Measurements from ENCODE around the gene SLC36A1.

The SLC36A1 gene

DNA sequence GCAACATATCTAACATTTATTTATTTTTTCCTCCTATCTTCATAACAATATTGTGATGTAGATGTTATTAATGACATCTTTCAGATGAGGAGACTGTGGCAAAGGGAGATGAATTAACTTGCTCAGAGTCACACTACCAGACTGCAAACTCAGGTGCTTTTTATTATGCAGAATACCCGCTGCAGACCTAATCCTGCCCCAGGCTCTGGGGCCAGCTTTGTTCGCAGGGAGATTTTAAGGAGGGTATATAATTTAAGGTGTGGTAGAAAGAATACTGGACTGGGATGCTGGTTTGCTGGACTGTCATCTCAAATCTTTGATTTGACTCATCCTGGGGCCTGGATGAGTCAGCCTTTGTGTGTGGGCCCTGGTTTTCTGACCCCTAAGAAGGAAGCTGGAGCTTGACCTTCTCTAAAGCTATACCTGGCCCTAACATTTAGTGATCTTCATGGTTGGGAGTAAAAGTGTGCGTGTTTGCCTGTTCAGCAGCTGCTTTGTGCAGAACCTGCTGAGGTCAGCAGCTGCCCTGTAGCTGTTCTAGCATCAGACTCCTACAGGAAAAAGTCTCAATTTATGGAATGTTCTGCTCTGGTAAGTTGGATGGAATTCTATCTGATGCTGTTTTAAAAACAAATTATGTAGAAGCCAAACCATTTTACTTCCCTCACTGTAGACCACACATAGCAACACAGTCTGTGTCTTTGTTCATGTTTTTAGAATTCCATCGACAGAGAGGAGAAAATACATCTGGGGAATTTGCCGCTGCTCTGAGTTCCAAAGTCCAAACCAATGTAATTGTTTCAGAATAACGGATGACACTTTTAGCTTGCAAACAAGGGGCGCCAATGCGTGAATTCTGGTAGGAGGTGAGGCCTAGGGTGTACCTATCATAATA, 4.5 kb downstream of the SLC36A1 start:
- no peak for DNase-seq (ENCODE audit: low read depth)

DNA sequence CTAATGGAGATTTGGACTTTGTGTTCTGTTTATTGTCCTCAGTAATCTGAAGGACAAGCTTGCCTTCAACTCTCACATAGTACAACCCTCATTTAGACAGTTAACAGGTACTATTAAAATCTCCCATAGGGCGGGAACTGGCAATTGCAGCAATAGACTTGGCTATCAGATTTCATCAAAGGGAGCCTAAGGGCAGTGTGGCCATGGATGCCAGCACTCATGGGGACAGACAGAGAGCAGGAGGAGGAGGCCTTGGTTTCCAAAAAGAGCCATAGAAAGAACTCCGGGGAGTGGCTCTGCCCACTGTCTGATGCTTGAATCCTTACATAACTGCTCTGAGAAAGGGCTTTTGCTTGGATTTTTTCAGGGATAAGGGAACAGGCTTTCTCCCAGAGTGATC, 6.8 kb downstream of the SLC36A1 start:
- DNase-seq (ENCODE audit: low read depth): no peak

DNA sequence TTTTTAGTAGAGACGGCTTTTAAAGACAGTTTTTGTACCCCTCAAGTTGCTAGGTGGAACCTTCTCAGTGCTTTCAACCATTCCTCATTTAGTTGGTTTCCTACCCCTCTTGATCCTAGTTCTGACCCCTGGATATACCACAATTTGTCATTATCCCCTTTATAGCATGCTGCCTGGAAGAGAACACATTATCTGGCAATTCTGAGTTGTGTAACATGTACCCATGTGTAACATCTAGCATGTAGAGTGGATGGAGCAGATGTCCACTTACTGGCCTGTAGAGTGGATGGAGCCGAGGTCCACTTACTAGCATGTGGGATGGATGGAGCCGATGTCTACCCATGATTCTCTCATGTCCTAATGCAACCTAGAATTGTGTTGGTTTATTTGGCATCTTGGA, 7.5 kb downstream of the SLC36A1 start:
- no peak for DNase-seq (ENCODE audit: low read depth)

DNA sequence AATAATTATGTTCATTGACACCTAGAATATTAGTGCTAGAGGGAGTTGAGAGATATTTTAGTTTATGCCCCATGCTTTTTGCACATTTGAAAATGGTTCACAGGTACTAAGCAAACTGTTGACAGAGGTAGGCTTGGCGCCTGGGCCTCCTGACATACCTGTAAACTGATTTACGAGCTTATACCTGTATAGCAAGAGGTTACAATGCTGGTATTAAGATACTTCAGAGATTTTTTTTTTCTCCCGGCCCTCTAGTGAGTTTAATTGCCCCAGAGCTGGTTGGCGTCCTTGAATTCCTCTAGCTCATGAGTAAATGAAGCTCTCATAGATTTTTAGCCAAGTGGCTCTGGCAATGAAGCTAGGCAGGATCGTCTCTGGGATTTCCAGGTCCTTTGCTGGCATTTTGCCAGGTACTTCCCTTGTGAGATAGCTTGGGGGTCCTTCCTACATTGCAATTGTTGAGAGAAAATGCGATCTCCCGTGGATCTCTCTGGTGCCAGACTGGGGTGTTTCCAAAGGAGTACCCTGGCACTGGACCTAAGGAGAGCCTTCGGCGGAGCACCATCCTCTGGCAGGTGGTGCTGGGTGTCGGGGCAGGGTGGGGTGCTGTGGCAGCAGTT, 9.0 kb downstream of the SLC36A1 start:
- DNase-seq (ENCODE audit: low read depth): no peak

DNA sequence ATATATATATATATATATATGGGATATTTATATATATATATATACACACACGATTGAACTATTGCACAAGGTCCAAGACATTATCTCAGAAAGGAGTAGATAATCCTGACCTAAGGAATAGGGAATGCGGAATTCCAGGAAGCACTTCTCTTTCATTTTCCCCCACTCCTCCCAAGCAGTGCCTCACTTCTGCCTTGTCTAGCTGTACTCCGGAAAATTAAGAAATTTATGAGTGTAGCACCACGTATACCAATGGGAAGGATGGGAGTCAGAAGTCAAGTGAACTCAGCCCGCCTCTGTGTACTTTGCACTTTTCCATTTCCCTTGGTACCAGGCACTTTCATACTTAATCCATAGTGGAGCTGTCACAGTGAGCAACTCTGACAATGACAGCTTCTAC, 10.9 kb downstream of the SLC36A1 start:
- no peak for DNase-seq (ENCODE audit: low read depth)

DNA sequence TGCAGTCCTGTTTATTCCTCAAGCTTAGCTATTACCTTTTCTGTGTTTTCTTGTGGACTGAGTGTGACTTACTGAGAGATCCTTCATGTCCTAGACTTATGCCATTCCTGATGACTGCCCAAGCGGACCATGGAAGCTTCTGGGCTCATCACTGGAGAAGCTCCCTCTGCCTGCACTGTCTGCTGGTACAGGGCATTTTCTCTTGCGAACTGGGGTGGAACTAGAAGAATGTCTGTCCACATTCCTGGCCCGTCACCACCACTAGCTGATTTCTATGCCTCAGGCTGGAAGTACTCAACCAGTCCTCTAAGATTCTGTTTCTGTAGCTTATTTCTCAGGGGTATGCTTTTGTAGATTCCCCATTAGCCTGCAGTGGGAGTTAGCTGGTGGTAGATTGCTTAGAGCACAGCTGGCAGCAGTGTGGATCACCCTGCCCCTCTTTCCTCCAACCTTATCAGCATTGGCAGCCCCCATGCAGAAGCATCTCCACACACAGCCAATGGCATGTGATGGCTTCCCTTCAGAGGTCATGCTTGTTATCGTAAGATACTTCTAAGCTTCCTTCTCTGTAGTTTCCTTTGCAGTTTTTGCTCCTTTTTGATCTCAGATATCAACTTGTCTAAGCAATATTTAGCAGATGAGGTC, 12.4 kb downstream of the SLC36A1 start:
- DNase-seq (ENCODE audit: low read depth): no peak

DNA sequence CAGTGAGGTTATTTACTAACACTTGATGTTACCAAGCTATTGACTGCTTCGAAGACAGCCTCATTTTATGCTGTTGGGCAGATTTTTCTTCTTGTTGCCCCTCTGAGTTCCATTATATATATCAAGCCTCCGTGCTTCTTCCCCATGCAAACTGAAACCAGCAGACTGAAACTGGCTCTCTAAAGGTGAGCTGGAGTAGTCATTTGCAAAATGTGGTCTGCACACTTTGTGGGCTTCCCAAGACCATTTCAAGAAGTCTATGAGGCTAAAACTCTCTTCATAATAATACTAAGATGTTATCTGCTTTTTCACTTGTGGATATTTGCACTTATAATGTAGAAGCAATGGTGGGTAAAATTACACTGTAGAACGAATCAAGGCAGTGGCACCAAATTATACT, 13.9 kb downstream of the SLC36A1 start:
- no peak for DNase-seq (ENCODE audit: low read depth)

DNA sequence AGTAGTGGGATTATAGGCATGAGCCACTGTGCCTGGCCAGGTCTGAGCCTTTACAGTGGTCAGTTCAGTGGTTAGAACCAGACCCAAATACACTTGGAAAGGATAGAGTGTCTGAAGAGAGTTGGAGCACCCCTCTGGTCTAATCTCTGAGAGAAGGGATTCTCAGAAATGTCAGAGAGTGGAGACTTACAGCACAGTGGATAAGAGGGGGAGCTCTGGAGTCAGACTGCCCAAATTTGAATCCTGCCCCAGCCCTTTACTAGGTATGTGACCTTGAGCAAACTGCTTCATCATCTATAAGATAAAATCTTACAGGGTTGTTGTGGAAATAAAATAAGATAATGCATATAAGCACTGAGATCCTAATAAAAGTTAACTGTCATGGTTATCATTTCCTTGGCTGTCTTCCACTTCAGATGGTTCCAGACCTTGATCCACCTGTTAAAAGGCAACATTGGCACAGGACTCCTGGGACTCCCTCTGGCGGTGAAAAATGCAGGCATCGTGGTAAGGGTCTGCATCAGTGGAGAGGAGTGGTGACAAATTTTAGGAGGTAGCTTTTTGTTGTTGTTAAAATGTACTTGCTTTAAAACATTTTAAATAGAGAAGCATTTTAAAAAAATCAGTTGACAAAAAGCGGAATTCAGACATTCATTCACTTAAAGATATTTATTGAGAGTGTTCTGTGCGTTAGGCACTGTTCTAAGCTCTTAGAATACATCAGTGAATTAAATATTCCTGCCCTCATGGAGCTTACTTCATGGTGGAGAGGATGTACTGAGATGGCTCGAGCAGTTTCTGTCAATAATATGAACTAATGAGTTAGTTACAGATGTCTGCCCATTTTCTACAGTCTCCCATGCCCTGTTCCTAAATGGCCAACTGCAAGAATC, 16.0 kb downstream of the SLC36A1 start:
- no peak for DNase-seq (ENCODE audit: low read depth)

DNA sequence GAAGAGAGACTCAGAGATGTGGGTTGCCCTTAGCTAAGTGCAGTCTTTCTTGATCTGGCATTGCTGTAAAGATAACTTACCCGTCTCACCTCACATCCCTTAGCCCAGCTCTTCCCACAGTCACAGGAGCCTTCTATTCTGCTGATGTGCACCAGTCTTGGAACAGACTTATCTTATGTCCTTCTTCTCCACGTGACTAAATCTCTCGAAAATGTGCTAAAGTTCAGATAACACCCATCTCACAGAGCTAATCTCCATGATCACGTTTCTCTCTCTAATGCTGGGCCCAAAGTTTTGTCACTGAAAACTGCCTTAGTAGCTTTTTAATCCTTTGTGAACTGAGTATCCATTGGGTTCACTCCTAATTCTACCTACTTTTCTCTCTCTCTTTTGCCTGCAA, 16.7 kb downstream of the SLC36A1 start:
- no peak for DNase-seq (ENCODE audit: low read depth)

DNA sequence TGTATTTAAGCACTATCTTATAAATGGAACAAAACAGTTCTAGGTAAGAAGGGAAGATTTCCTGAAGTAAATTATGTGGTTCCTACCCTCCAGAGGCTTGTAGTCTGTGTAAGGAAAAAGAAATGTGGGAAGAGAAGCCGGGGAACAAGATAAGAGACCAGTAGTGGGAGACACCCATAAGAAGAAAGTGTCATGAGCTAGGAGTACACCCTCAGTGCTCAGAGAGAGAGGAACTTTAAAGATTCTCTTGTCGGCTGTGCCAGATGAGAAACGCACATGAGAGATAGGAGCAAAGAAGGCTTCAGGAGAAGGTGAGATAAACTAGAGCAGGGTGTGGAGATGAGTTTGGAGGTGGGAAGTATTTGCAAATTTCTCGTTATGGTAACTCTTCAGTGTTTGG, 18.1 kb downstream of the SLC36A1 start:
- DNase-seq (ENCODE audit: low read depth): no peak

DNA sequence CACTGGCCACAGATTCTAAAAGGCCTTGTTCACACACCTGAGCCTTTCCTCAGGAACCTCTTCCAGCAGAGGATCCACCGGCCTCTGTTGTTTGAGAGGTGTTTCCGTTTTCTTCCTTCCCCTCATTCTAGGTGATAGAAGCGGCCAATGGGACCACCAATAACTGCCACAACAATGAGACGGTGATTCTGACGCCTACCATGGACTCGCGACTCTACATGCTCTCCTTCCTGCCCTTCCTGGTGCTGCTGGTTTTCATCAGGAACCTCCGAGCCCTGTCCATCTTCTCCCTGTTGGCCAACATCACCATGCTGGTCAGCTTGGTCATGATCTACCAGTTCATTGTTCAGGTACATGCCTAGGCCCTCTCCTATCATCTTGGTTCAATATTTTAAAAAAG, 20.2 kb downstream of the SLC36A1 start:
- no peak for DNase-seq (ENCODE audit: low read depth)

DNA sequence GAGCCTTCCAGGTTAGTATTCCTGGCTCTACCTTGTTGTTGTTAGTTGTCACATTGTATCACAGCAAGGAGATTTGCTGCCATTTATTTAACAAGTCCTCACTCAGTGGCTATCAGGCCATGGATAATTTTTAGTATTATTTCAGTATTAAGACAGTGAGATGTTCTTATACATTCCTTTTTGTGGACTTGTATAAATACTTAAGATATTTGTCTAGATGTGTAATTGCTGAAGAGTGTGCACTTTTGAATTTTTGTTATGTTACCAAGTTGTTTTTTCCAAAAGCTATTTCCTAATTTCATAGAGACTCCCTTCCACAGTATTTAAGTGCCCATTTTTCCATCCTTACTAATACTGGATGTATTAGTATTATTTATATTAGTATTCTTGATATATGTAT, 22.0 kb downstream of the SLC36A1 start:
- DNase-seq (ENCODE audit: low read depth): no peak

DNA sequence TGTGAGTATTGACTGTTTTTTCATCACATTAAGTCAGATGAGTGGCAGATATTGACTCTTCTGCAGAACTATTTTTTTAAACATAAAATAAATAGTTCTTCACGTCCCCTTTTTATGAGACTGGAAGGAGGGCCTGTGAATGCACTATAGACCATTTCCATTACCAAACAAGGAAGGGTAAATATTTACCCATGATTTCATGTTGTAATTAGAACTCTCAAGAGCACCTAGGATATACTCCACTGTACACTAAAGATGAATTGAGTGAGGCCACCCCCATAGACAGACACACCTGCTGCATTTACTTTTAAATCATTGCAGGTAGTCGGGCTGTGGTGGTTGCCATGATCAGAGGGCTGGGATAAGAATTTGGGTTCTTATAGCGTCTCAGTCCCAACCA, 22.6 kb downstream of the SLC36A1 start:
- DNase-seq (ENCODE audit: low read depth): no peak

DNA sequence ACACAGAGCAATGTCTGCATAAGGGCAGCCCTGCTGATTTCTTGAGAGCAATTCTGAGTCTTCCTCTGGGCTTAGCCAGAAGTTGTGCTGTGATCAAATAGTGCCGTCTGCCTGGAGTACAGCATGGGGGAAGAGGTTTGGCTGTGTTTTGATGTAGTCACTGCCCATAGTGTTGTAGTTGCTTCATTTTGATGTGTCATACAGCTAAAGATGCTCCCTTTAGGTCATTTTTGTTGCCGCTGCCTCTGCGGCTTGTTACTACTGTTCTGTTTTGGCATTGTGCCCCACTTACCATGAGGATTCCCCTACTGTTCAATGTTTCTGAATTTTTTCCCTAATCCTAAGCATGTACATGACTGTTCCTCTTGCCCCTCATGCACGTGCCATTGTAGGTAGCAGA, 23.0 kb downstream of the SLC36A1 start:
- no peak for DNase-seq (ENCODE audit: low read depth)

DNA sequence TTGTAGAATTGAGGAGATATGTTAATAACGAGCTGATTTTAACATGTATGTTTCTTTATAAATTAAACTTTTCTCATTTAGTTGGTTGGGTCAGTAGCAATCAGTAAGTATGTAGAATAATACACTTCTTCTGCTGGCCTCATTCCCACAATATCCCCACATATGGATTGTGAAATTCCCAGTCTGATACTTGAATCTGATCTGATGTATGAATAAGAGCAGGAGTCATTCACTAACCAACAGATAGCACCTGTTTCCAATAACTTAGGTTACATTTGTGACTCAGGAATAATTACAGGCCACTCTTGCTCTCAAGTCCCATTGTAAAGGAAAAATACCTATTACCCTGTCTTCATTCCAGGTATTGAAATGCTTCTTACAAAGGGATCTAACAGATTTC, 23.9 kb downstream of the SLC36A1 start:
- DNase-seq (ENCODE audit: low read depth): no peak

DNA sequence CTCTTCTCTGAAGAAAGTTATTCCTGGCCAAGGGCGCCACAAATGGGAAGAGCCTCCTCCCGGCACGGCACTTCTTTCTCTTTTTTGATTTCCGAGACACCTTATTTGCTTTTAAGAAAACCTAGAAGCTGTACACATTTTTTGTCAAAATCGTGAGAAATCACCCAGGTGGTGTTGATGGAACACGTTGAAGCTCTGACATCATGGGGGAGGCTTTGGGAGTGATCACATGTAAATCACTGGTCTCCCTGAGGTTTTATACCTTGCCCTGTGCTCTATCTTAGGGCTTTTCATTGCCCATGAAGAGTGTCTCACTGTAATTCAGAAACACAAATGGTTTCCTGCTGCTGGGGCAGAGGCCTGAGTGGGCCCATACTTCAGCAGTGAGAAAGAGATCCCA, 27.4 kb downstream of the SLC36A1 start:
- no peak for DNase-seq (ENCODE audit: low read depth)

DNA sequence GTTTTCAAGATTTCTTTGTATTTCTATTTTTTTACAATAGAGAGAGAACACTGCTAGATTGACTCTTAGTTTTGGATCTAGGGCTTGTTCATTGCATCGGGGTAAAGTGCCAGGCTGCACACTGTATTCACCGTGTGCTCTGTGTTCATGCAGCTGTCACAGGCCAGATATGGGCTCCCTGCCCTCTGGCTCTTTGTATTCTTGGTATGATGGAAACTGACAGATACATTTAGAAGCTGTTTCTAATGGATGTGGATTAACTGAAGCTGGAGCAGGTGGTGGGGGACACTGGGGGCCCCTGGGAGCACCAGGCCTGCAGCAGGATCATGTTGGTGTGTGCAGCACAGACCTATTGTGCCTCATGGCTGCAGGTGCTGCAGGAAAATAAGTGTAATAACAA, 28.0 kb downstream of the SLC36A1 start:
- DNase-seq (ENCODE audit: low read depth): no peak

DNA sequence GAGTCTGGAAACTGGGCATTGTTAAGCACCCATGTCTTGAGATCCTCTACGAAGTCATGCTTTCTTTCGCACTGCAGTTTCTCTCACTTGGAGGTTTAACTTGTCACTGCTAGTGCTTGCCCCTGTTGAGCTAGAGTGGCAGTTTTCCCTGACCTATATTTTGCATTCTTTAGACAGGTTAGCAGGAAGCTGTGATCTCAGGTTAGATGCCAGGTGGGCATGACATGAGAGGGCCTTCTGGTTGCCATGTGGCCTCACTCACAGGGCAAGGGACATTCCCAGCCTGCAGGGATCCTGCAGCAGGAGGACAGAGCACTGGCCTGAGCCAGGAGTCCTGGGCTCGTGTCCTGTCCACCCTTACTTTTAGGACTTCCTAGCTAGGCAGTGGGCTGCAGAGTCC, 28.6 kb downstream of the SLC36A1 start:
- no peak for DNase-seq (ENCODE audit: low read depth)

DNA sequence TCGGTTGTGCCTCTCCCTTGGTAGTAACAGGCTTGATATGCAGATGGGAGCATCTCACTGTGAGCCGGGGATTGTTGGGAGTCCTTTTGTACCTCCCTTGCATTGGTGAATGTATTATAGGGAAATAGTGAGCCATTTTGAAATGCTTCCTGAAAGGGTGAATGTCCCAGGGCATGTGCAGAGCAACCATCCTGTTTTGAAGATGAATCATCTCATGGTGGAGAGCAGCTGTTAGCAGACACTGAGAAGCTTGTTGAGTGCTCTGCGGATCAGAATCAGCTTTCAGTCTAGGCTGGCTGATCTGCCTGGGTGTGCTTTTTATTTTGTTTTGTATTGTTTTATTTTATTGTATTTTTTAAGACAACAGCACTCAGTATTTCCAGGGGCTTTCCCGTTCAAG, 29.7 kb downstream of the SLC36A1 start:
- DNase-seq (ENCODE audit: low read depth): no peak

DNA sequence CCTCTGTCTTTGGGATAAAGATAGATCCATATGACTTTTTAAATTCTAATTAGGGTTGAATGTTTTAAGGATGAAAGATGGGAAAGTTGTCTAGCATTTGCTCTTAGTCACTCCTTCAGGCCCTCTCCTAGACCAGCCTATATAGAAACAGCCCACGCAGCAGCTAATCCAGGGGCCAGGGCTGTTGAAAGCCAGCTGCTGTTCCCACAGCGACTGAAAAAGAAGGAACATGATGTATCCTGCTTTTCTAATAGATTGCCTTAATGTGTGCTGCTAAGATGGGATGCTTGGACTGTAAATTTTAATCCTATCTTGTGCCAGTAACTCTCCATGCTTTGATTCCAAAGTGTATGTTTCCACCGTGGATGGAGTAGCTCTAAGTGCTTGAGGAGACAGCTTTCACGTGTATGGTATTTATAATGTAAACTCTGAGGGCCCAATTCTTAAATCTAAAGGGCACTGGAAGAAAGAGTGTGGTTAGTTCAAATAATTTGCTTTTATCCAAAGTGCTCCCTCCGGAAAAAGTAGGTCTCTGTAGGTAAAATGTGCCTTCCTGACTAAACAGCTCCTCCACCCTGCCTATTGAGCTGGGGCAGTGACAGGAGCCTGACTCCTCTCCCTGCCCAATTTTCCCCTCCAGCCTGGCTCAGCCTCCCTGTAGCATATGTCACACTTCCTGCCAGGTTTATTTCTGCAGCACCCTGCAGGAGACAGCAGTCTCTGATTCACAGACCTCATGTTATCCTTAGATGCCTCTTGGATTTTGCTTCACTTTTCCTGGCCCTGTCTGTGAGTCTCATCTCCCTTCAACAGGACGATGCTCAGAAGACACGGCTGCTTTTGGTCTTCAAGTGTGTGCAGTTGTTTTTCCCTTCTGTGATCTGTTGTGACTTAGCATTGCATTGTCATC, 33.2 kb downstream of the SLC36A1 start:
- no peak for DNase-seq (ENCODE audit: low read depth)

DNA sequence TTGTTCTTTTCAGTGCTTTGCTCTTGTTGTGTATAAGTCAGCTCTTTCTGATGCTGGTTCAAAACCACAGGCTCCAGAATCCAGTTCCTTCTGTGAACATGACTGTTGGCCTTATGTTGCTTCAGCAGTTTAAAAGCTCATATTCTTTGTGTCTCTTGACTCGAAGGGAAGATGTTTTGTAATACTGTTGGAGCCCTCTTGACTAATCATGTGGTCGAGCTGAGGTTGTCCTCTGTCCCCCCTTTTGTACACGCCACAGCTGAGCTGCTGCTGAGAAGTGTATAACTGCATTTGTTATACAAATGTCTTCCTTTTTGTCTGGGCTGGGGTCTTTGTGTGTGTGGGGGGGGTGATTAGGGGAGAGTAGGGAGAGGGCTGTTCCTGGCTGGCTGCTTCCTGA, 35.8 kb downstream of the SLC36A1 start:
- no peak for DNase-seq (ENCODE audit: low read depth)
